Smooth muscle cell (in vitro differentiated cells): ENCODE data around the gene NCOA5. TPM values are rescaled to one million over a fixed set of nuclear protein-coding genes. Genes with fewer than 3 reads are reported as not detected.

Experiments
- DNase-seq: peaks from one replicate; lab custom pipeline; 2025; ENCODE audit not compliant: unreplicated experiment; lab: John Stamatoyannopoulos, UW
- H2AFZ ChIP-seq: fragments of 200-600 bp; sonication (generic); 2 replicates; pipeline ENCODE4 v1.6.0; 2016; ENCODE audit warnings: antibody characterized with exemption, low read depth, mild to moderate bottlenecking
- H3F3A ChIP-seq: fragments of 200-600 bp; sonication (generic); 2 replicates; pipeline ENCODE4 v1.6.0; 2017; ENCODE audit warnings: antibody characterized with exemption, low read depth
- H3K27ac ChIP-seq: fragments of 200-600 bp; sonication (generic); 2 replicates; pipeline ENCODE4 v1.5.1; 2016; ENCODE audit warnings: low read depth, mild to moderate bottlenecking
- H3K27me3 ChIP-seq: fragments of 200-600 bp; sonication (generic); 2 replicates; pipeline ENCODE4 v1.6.1; 2016; ENCODE audit warnings: low read depth, mild to moderate bottlenecking
- H3K36me3 ChIP-seq: fragments of 200-600 bp; sonication (generic); 2 replicates; pipeline ENCODE4 v1.5.1; 2016; ENCODE audit warnings: low read depth
- H3K4me1 ChIP-seq: fragments of 200-600 bp; sonication (generic); 2 replicates; pipeline ENCODE4 v1.5.1; 2016; ENCODE audit warnings: low read depth
- H3K4me2 ChIP-seq: fragments of 200-600 bp; sonication (generic); 2 replicates; pipeline ENCODE4 v1.6.0; 2016; ENCODE audit warnings: mild to moderate bottlenecking
- H3K4me3 ChIP-seq: fragments of 200-600 bp; sonication (generic); 2 replicates; pipeline ENCODE4 v1.5.1; 2016; ENCODE audit warnings: mild to moderate bottlenecking
- H3K79me2 ChIP-seq: fragments of 200-600 bp; sonication (generic); 2 replicates; pipeline ENCODE4 v1.6.0; 2016; ENCODE audit warnings: low read depth, mild to moderate bottlenecking
- H3K9ac ChIP-seq: fragments of 200-600 bp; sonication (generic); 2 replicates; pipeline ENCODE4 v1.6.0; 2016; ENCODE audit warnings: low read depth
- H3K9me3 ChIP-seq: fragments of 200-600 bp; sonication (generic); replicated peaks from 2 replicates; pipeline ENCODE4 v1.5.1; 2016; ENCODE audit warnings: low read depth
- H4K20me1 ChIP-seq: fragments of 200-600 bp; sonication (generic); 2 replicates; pipeline ENCODE4 v1.6.0; 2016; ENCODE audit warnings: low read depth
- WGBS: methylation state at CpG from one replicate; pipeline ENCODE4 v1.1.7; 2016; ENCODE audit warnings: low lambda C conversion rate; 5-methylcytosine and 5-hydroxymethylcytosine counted together
- polyA plus RNA-seq: library from polyadenylated mRNA; unstranded; fragments of >200 nt; fragmentation: Nextera tagmentation; extraction: Ambion mirVana; gene quantifications from 2 replicates; pipeline ENCODE4 v1.2.1, GENCODE V29; 2016
- total RNA-seq: library from RNA; depleted of rRNA; stranded (reverse); fragments of >200 nt; gene quantifications from 2 replicates; pipeline ENCODE4 v1.2.3, GENCODE V29; 2014
- TF ChIP-seq, protein P1 (sequence below): fragments of 200-600 bp; sonication (generic); IDR thresholded peaks from 2 replicates; pipeline ENCODE4 v1.5.1; 2017; ENCODE audit warnings: borderline replicate concordance, mild to moderate bottlenecking, antibody characterized with exemption; ENCODE audit not compliant: insufficient read depth, poor library complexity, severe bottlenecking

Gene NCOA5
- total and polyA plus RNA-seq, 2 experiments from 2014 or later = 8.3 to 11.4 TPM

DNA sequence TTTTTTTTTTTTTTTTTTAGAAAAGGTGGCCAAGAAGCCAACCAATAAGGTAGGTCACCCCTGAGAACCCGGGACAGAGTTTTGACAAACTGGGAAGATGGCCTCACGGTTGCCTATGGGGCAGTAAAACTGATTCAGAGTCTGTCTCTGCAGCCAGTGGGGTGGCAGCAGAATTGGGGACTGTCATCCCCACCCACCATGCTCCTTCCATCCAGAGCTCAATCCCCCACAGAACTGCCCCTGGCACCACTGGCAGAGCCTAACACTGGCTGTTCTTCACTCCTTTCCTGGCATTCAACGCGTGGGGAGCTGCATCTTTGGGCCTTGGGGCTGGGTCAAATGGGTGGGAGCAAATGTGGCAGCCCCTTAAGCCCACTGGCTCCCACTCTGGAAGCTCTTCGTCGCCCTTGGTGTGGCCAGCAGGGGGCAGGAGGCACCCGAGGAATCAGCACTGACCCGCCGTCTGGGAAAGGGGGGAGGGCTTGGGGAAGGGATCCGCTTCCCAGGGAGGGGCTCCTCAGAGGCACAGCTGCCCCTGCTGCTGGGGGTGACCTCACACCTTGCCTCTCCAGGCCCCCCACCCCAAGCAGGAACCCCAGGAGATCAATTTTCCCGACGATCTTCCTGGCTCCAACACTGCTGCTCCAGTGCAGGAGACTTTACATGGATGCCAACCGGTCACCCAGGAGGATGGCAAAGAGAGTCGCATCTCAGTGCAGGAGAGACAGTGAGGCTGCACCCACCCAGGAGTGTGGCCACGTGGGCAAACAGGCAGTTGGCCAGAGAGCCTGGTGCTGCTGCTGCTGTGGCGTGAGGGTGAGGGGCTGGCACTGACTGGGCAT, 38.8 kb upstream of the NCOA5 start:
- no peak overlapping the region for H3K4me3 ChIP-seq
- H4K20me1 ChIP-seq = no peaks in the 10 kb centered on the region
- no peaks in the 10 kb centered on the region for H3K79me2 ChIP-seq
- DNase-seq = no peak
- H3K4me1 ChIP-seq = no peaks in the 10 kb centered on the region
- H3K27me3 ChIP-seq = peaks cover 21% of the 10 kb centered on the region
- no peaks in the 10 kb centered on the region for H3K36me3 ChIP-seq
- H3K4me2 ChIP-seq = no peak overlapping the region
- H3F3A ChIP-seq = no peaks in the 10 kb centered on the region
- TF ChIP-seq, protein P1, sequence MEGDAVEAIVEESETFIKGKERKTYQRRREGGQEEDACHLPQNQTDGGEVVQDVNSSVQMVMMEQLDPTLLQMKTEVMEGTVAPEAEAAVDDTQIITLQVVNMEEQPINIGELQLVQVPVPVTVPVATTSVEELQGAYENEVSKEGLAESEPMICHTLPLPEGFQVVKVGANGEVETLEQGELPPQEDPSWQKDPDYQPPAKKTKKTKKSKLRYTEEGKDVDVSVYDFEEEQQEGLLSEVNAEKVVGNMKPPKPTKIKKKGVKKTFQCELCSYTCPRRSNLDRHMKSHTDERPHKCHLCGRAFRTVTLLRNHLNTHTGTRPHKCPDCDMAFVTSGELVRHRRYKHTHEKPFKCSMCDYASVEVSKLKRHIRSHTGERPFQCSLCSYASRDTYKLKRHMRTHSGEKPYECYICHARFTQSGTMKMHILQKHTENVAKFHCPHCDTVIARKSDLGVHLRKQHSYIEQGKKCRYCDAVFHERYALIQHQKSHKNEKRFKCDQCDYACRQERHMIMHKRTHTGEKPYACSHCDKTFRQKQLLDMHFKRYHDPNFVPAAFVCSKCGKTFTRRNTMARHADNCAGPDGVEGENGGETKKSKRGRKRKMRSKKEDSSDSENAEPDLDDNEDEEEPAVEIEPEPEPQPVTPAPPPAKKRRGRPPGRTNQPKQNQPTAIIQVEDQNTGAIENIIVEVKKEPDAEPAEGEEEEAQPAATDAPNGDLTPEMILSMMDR = peak; percentile 54
- H3K27ac ChIP-seq = no peak overlapping the region
- no peaks in the 10 kb centered on the region for H3K9me3 ChIP-seq
- H3K9ac ChIP-seq = no peak overlapping the region
- no peak overlapping the region for H2AFZ ChIP-seq
- 51% methylated on average over 13 of the region's 16 CpGs for WGBS

- no peak overlapping the region for H3K4me3 ChIP-seq
- H2AFZ ChIP-seq = no peak overlapping the region
- H3K36me3 ChIP-seq = no peaks in the 10 kb centered on the region
- 91% methylated on average over 11 of the region's 11 CpGs for WGBS
- TF ChIP-seq, protein P1 = no peak
- H3K27ac ChIP-seq = no peak overlapping the region
- no peaks in the 10 kb centered on the region for H3K79me2 ChIP-seq
- H3K4me2 ChIP-seq = no peak overlapping the region
- no peaks in the 10 kb centered on the region for H3K9me3 ChIP-seq
- H3K27me3 ChIP-seq = peaks cover 21% of the 10 kb centered on the region
- H3K4me1 ChIP-seq = no peaks in the 10 kb centered on the region
- no peaks in the 10 kb centered on the region for H4K20me1 ChIP-seq
- no peak overlapping the region for H3K9ac ChIP-seq
- DNase-seq = no peak
- no peaks in the 10 kb centered on the region for H3F3A ChIP-seq
These were observed 37.7 kb upstream of the NCOA5 start for GRCh38 chr20:46127396-46128010.

DNA sequence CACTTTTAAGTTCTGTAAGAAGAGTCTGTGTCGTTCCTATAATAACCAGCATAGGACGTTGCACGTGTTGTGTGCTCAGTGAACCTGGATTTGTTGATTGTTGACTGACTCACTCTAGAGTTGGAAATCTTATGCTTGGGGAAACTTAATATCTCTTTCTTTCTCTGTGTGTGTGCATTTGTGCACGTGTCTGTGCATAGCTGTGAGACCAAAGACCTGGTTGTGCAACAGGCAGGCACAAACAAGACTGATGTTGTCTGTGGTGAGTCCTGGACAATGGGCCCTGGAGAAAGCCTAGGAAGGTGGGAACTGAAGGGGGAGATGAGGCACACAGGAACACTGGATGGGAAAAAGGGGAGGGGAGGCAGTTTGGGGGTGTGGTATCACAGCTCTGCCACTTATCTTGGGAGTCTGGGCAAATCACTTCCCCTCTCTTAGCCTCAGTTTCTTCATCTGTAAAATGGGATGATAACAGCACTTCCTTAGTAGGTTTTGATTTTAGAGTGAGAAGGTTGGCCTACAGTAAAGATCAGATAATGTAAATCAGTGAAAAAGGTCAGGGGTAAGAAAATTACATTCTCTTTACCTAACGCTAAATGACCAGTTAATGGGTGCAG, 36.8 kb upstream of the NCOA5 start:
- WGBS = 94% methylated on average over 5 of the region's 5 CpGs
- Histone ChIP-seq H3K4me1 (no peaks in the 10 kb centered on the region), H3K9ac (no peak overlapping the region), H3K4me3 (no peak overlapping the region), H3K36me3 (no peaks in the 10 kb centered on the region), H3K9me3 (no peaks in the 10 kb centered on the region), H3K27ac (no peak overlapping the region), H2AFZ (no peak overlapping the region), H4K20me1 (no peaks in the 10 kb centered on the region), H3F3A (no peaks in the 10 kb centered on the region), H3K79me2 (no peaks in the 10 kb centered on the region), H3K27me3 (peaks cover 17% of the 10 kb centered on the region), H3K4me2 (no peak overlapping the region)
- no peak for DNase-seq
- TF ChIP-seq, protein P1 = no peak
